H1 (cell line): ENCODE results near the gene FANCI. TPM values are rescaled to one million over a fixed set of nuclear protein-coding genes. Genes with fewer than 3 reads are reported as not detected.

Source experiments
- CTCF ChIA-PET: fragments of 300-600 bp; sonication (Branson Sonifier 250); formaldehyde crosslinking; loops from one replicate; lab custom pipeline; 2021; ENCODE audit not compliant: partially characterized antibody; lab: Charles Lee
- POLR2A ChIA-PET: fragments of 300-600 bp; sonication (Branson Sonifier 250); formaldehyde crosslinking; loops from one replicate; lab custom pipeline; 2021; ENCODE audit warnings: inconsistent platforms; ENCODE audit not compliant: partially characterized antibody; lab: Charles Lee
- DNase-seq, 2 experiments: peaks; one replicate each; pipeline versions ENCODE4 v3.0.0 to v3.0.0-alpha.2; 2010 to 2022; ENCODE audit warnings: low spot score in 2 of 2, low read depth in 1 of 2, mixed read lengths in 1 of 2
- FAIRE-seq: peaks from 2 replicates; lab custom pipeline; 2011; peaks lifted over from hg19 to GRCh38; lab: Jason Lieb, UNC
- H2AFZ ChIP-seq: 2 replicates; pipeline ENCODE4 v1.8.1; 2012; ENCODE audit warnings: low read length, inconsistent platforms
- H2AK5ac ChIP-seq: 2 replicates; pipeline ENCODE4 v1.6.1; 2013; ENCODE audit warnings: low read depth, low read length
- H2BK120ac ChIP-seq: replicated peaks from 2 replicates; pipeline ENCODE3; 2013; ENCODE audit warnings: low read depth, low read length, inconsistent platforms
- H2BK12ac ChIP-seq: 2 replicates; pipeline ENCODE4 v1.6.1; 2013; ENCODE audit warnings: low read depth, low read length
- H2BK15ac ChIP-seq: 2 replicates; pipeline ENCODE4 v1.6.1; 2013; ENCODE audit warnings: low read length
- H2BK20ac ChIP-seq: 2 replicates; pipeline ENCODE4 v1.6.1; 2013; ENCODE audit warnings: low read length
- H2BK5ac ChIP-seq: 2 replicates; pipeline ENCODE4 v1.6.1; 2013; ENCODE audit warnings: low read depth, low read length
- H3K14ac ChIP-seq: 2 replicates; pipeline ENCODE4 v1.6.1; 2013; ENCODE audit warnings: inconsistent platforms; ENCODE audit not compliant: insufficient read length
- H3K18ac ChIP-seq: 2 replicates; pipeline ENCODE4 v1.6.1; 2013; ENCODE audit warnings: low read length; ENCODE audit errors: extremely low read depth
- H3K23ac ChIP-seq: 2 replicates; pipeline ENCODE4 v1.6.1; 2013; ENCODE audit warnings: inconsistent platforms; ENCODE audit not compliant: insufficient read length
- H3K23me2 ChIP-seq: 2 replicates; pipeline ENCODE4 v1.6.1; 2013; ENCODE audit warnings: low read depth, low read length
- H3K27ac ChIP-seq: 2 replicates; pipeline ENCODE4 v1.6.1; 2011; ENCODE audit warnings: low read depth, low read length, inconsistent platforms
- H3K27me3 ChIP-seq, 4 experiments: replicated peaks in 1 of 4; 1 replicate in 1 of 4; 2 replicates in 3 of 4; pipeline versions ENCODE4 v1.6.1 to v1.8.1; 2011 to 2013; ENCODE audit warnings: low read length in 3 of 4, mild to moderate bottlenecking in 3 of 4, inconsistent platforms in 2 of 4, mixed read lengths in 2 of 4, moderate library complexity in 1 of 4; ENCODE audit not compliant: control insufficient read depth in 3 of 4, insufficient read depth in 3 of 4; ENCODE audit errors: extremely low read depth in 1 of 4
- H3K36me3 ChIP-seq, 4 experiments: 2 replicates each; pipeline versions ENCODE4 v1.6.1 to v1.8.1; 2011 to 2013; ENCODE audit warnings: mild to moderate bottlenecking in 4 of 4, low read length in 3 of 4, moderate library complexity in 2 of 4, control low read depth in 1 of 4, inconsistent platforms in 1 of 4; ENCODE audit not compliant: insufficient read depth in 4 of 4, control insufficient read depth in 2 of 4
- H3K4ac ChIP-seq: replicated peaks from 2 replicates; pipeline ENCODE3; 2013; ENCODE audit warnings: low read length, low read depth, mixed read lengths, inconsistent platforms; ENCODE audit not compliant: insufficient read length
- H3K4me1 ChIP-seq, 4 experiments: replicated peaks in 1 of 4; 1 replicate in 1 of 4; 2 replicates in 3 of 4; pipeline versions ENCODE4 v1.6.1 to v1.8.1; 2011 to 2013; ENCODE audit warnings: low read length in 3 of 4, inconsistent platforms in 2 of 4, mixed read lengths in 1 of 4; ENCODE audit not compliant: insufficient read depth in 4 of 4, control insufficient read depth in 3 of 4
- H3K4me2 ChIP-seq, 2 experiments: 2 replicates each; pipeline versions ENCODE4 v1.6.1 to v1.8.1; 2011 to 2013; ENCODE audit warnings: low read depth in 2 of 2, low read length in 2 of 2, control low read depth in 1 of 2, inconsistent platforms in 1 of 2, mild to moderate bottlenecking in 1 of 2; ENCODE audit not compliant: insufficient read depth in 1 of 2
- H3K4me3 ChIP-seq, 4 experiments: fragments of 200-600, 300-600 bp in 1 of 4; sonication (generic), shearing (Covaris generic), sonication (Bioruptor Twin) in 1 of 4; 2 replicates each; pipeline versions ENCODE4 v1.5.1 to v1.8.1; 2011 to 2016; ENCODE audit warnings: low read length in 4 of 4, low read depth in 3 of 4, control low read depth in 2 of 4, inconsistent platforms in 2 of 4, mild to moderate bottlenecking in 2 of 4, mixed read lengths in 1 of 4, moderate library complexity in 1 of 4; ENCODE audit not compliant: insufficient read depth in 2 of 4; ENCODE audit errors: extremely low read depth in 1 of 4
- H3K56ac ChIP-seq: replicated peaks from 2 replicates; pipeline ENCODE3; 2013; ENCODE audit warnings: low read depth, mild to moderate bottlenecking, mixed read lengths, low read length, inconsistent platforms; ENCODE audit not compliant: insufficient read length
- H3K79me1 ChIP-seq: 2 replicates; pipeline ENCODE4 v1.6.1; 2013; ENCODE audit warnings: low read depth, low read length, control low read depth
- H3K79me2 ChIP-seq, 2 experiments: 2 replicates each; pipeline versions ENCODE4 v1.6.1 to v1.8.1; 2012 to 2013; ENCODE audit warnings: low read length in 2 of 2, mild to moderate bottlenecking in 2 of 2, inconsistent platforms in 1 of 2; ENCODE audit not compliant: insufficient read depth in 2 of 2, control insufficient read depth in 1 of 2
- H3K9ac ChIP-seq, 4 experiments: replicated peaks in 1 of 4; 1 replicate in 1 of 4; 2 replicates in 3 of 4; pipeline versions ENCODE4 v1.6.1 to v1.8.1; 2011 to 2013; ENCODE audit warnings: low read depth in 3 of 4, low read length in 3 of 4, control low read depth in 2 of 4, mild to moderate bottlenecking in 2 of 4, moderate library complexity in 2 of 4, inconsistent platforms in 1 of 4; ENCODE audit errors: extremely low read depth in 1 of 4
- H3K9me3 ChIP-seq, 2 experiments: 2 replicates each; pipeline versions ENCODE4 v1.6.1 to v1.8.1; 2012 to 2013; ENCODE audit warnings: mild to moderate bottlenecking in 2 of 2, moderate library complexity in 2 of 2, control low read depth in 1 of 2, inconsistent platforms in 1 of 2, low read depth in 1 of 2, low read length in 1 of 2, mixed read lengths in 1 of 2; ENCODE audit not compliant: insufficient read depth in 2 of 2
- H4K20me1 ChIP-seq, 2 experiments: replicated peaks in 1 of 2; 2 replicates each; pipeline versions ENCODE3 to v1.8.1; 2011 to 2013; ENCODE audit warnings: inconsistent platforms in 2 of 2, low read length in 2 of 2, mild to moderate bottlenecking in 1 of 2; ENCODE audit not compliant: insufficient read depth in 2 of 2, control insufficient read depth in 1 of 2
- H4K5ac ChIP-seq: 2 replicates; pipeline ENCODE4 v1.6.1; 2013; ENCODE audit warnings: low read length, low read depth, mixed read lengths, inconsistent platforms; ENCODE audit not compliant: insufficient read length
- H4K8ac ChIP-seq: 2 replicates; pipeline ENCODE4 v1.8.0; 2013; ENCODE audit warnings: mild to moderate bottlenecking, moderate library complexity, low read length, inconsistent platforms; ENCODE audit not compliant: insufficient read depth; ENCODE audit errors: extremely low read depth
- H4K91ac ChIP-seq: replicated peaks from 2 replicates; pipeline ENCODE3; 2013; ENCODE audit warnings: low read length, mixed read lengths, inconsistent platforms; ENCODE audit not compliant: insufficient read length
- CREB1 ChIP-seq: IDR thresholded peaks from 2 replicates; pipeline ENCODE4 v1.6.1; 2012; ENCODE audit warnings: inconsistent platforms
- RBBP5 ChIP-seq: IDR thresholded peaks from 2 replicates; pipeline ENCODE4 v1.7.1; 2012; ENCODE audit warnings: low read depth, mild to moderate bottlenecking, inconsistent platforms, low read length, moderate library complexity, borderline replicate concordance
- RFX5 ChIP-seq: IDR thresholded peaks from 2 replicates; pipeline ENCODE4 v1.6.1; 2011; ENCODE audit warnings: low read depth, low read length, improper control_type of control experiment, borderline replicate concordance
- RNF2 ChIP-seq: fragments of 200-900, 300-1000 bp; sonication (generic); IDR thresholded peaks from 2 replicates; pipeline ENCODE4 v1.7.1; 2016; ENCODE audit warnings: borderline replicate concordance, low read depth, mild to moderate bottlenecking, antibody characterized with exemption, low read length; ENCODE audit not compliant: poor library complexity, severe bottlenecking; ENCODE audit errors: missing control alignments
- SAP30 ChIP-seq: fragments of 300-600 bp; sonication (generic); IDR thresholded peaks from 2 replicates; pipeline ENCODE4 v1.7.1; 2012; ENCODE audit warnings: low read length, moderate library complexity, mild to moderate bottlenecking, inconsistent platforms; ENCODE audit not compliant: insufficient read depth, insufficient replicate concordance
- SP4 ChIP-seq: IDR thresholded peaks from 2 replicates; pipeline ENCODE4 v1.6.1; 2012; ENCODE audit warnings: low read length, inconsistent platforms
- WGBS, 2 experiments: shearing (Covaris generic) in 1 of 2; methylation state at CpG; one replicate each; pipeline versions ENCODE4 v1.1.6 to v1.1.7; 2013 to 2015; ENCODE audit warnings: low lambda C conversion rate in 2 of 2, mixed read lengths in 2 of 2, inconsistent platforms in 1 of 2, low coverage in 1 of 2, missing lambda C conversion rate in 1 of 2; ENCODE audit not compliant: insufficient replicate concordance in 2 of 2, insufficient coverage in 1 of 2, insufficient read length in 1 of 2; ENCODE audit errors: extremely low coverage in 1 of 2, missing lambda C conversion rate in 1 of 2; 5-methylcytosine and 5-hydroxymethylcytosine counted together
- polyA plus RNA-seq, 7 experiments: library from polyadenylated mRNA; depleted of rRNA in 3 of 7; stranded (reverse) in 5 of 7; unstranded in 2 of 7; fragments of >200 nt in 5 of 7; fragments of 200-250 nt in 2 of 7; gene quantifications; 1 replicate in 5 of 7; 2 replicates in 1 of 7; 4 replicates in 1 of 7; pipeline versions ENCODE4 v1.2.1 to v1.2.3, GENCODE V29; 2011 to 2013; ENCODE audit warnings: missing spikeins in 2 of 7, mixed read lengths in 2 of 7
- total RNA-seq: library from RNA; stranded (reverse); fragmentation: NEBNext Ultra II Directional; extraction: Animal tissue kit (Norgen Biotek cat#: 25700); gene quantifications from 2 replicates; pipeline ENCODE4 v1.2.1, GENCODE V29; 2021
- TF ChIP-seq, protein P1 (sequence below), 3 experiments: IDR thresholded peaks; 1 replicate in 2 of 3; 2 replicates in 1 of 3; pipeline versions ENCODE4 v1.5.1 to v1.6.1; 2011; ENCODE audit warnings: low read length in 3 of 3, mild to moderate bottlenecking in 3 of 3, inconsistent platforms in 2 of 3, low read depth in 1 of 3, moderate library complexity in 1 of 3; ENCODE audit not compliant: insufficient read depth in 1 of 3; ENCODE audit errors: control extremely low read depth in 1 of 3

Gene FANCI
- total and polyA plus RNA-seq, 2 of the 8 experiments (the other 6 are each of a cell fraction or from before 2014, with no cell fraction given): 37.8 to 115 TPM

DNA sequence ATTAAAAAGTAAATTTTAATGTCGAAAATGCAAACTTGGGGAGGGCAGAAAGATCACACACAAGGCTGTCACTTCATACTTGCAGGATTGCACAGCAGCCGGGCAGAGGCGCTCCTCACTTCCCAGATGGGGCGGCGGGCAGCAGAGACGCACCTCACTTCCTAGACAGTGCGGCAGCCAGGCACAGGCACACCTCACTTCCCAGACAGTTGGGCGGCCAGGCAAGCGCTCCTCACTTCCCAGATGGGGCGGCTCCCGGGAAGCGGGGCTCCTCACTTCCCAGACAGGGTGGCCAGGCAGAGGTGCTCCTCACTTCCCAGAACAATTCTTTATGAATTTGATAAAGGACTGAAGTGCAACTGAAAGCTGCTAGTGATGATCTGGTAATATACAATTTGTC lies 43.6 kb upstream of the FANCI start:
- no peak overlapping the region for H3K9ac ChIP-seq
- H3K4ac ChIP-seq: no peak overlapping the region
- no peak overlapping the region for H3K18ac ChIP-seq
- H3K56ac ChIP-seq: no peak overlapping the region
- H3K36me3 ChIP-seq: no peaks in the 10 kb centered on the region
- no peak overlapping the region for H4K91ac ChIP-seq
- no peak overlapping the region for H4K5ac ChIP-seq
- no peak overlapping the region for H3K14ac ChIP-seq
- H3K4me1 ChIP-seq: peaks cover 8 to 33% (median 15%) of the 10 kb centered on the region in 4 experiments
- no peak overlapping the region for H2BK120ac ChIP-seq
- no peak for TF ChIP-seq SAP30
- TF ChIP-seq RFX5: no peak
- TF ChIP-seq, protein P1, sequence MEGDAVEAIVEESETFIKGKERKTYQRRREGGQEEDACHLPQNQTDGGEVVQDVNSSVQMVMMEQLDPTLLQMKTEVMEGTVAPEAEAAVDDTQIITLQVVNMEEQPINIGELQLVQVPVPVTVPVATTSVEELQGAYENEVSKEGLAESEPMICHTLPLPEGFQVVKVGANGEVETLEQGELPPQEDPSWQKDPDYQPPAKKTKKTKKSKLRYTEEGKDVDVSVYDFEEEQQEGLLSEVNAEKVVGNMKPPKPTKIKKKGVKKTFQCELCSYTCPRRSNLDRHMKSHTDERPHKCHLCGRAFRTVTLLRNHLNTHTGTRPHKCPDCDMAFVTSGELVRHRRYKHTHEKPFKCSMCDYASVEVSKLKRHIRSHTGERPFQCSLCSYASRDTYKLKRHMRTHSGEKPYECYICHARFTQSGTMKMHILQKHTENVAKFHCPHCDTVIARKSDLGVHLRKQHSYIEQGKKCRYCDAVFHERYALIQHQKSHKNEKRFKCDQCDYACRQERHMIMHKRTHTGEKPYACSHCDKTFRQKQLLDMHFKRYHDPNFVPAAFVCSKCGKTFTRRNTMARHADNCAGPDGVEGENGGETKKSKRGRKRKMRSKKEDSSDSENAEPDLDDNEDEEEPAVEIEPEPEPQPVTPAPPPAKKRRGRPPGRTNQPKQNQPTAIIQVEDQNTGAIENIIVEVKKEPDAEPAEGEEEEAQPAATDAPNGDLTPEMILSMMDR (IDR thresholded peaks at IDR 0.05; ENCODE audit: control extremely low read depth in 1 of 3, insufficient read depth in 1 of 3, low read depth in 1 of 3, low read length in 3 of 3): no peak
- TF ChIP-seq CREB1: no peak
- no peak for TF ChIP-seq RBBP5
- TF ChIP-seq SP4: no peak
- TF ChIP-seq RNF2: no peak
- TF ChIP-seq, all 59 proteins: peak for 0
- no peaks in the 10 kb centered on the region for H3K27me3 ChIP-seq
- H4K8ac ChIP-seq: no peak overlapping the region
- FAIRE-seq (no peak), DNase-seq (no peak)
- no peaks in the 10 kb centered on the region for H3K23me2 ChIP-seq
- no peak overlapping the region for H2BK20ac ChIP-seq
- no peaks in the 10 kb centered on the region for H3K79me2 ChIP-seq
- POLR2A ChIA-PET: interaction anchor here (0.6 to 0.9 kb wide), 4 partner anchors 78 to 337 kb away, joined by 3 to 5 read pairs (median 4); no protein-coding TSS in a partner anchor
- 90% methylated on average over 12 of the region's 12 CpGs; no CpG with 5 or more reads in 1 of the 2 experiments for WGBS, 2 experiments
- H3K9me3 ChIP-seq: no peaks in the 10 kb centered on the region
- H3K4me3 ChIP-seq: no peak overlapping the region
- H2BK5ac ChIP-seq: no peak overlapping the region
- no peak overlapping the region for H3K23ac ChIP-seq
- CTCF ChIA-PET: interaction anchor here (0.6 to 2.2 kb wide), 15 partner anchors 13 to 578 kb away, joined by 3 to 7 read pairs (median 3); no protein-coding TSS in a partner anchor
- no peaks in the 10 kb centered on the region for H3K79me1 ChIP-seq
- H2BK15ac ChIP-seq: no peak overlapping the region
- H2AFZ ChIP-seq: no peak overlapping the region
- no peak overlapping the region for H2AK5ac ChIP-seq
- H3K4me2 ChIP-seq: peak overlapping the region in 1 of 2 experiments; percentile 37; a peak in 1 of 4 replicates
- H2BK12ac ChIP-seq: no peak overlapping the region
- H4K20me1 ChIP-seq: peaks cover 0 to 2% of the 10 kb centered on the region in 2 experiments
- no peak overlapping the region for H3K27ac ChIP-seq
